GM12865 (cell line): ENCODE data around the gene SEC63.
"Not testable (repeated sequence)": the region's sequence is repeated elsewhere in the genome, so short reads cannot be mapped to it uniquely, and the experiment has no call there.

Source experiments
- DNase-seq: peaks from one replicate; pipeline ENCODE4 v3.0.0; 2010; ENCODE audit warnings: low read depth
- H3K4me3 ChIP-seq: 2 replicates; pipeline ENCODE4 v1.5.1; 2011; ENCODE audit warnings: mild to moderate bottlenecking, low read depth, low read length, control low read depth
- TF ChIP-seq, protein P1 (sequence below): IDR thresholded peaks from 2 replicates; pipeline ENCODE4 v1.5.1; 2011; ENCODE audit warnings: low read length, control low read depth, low read depth, inconsistent platforms; ENCODE audit not compliant: insufficient read depth; ENCODE audit errors: missing control alignments

Gene SEC63

DNA sequence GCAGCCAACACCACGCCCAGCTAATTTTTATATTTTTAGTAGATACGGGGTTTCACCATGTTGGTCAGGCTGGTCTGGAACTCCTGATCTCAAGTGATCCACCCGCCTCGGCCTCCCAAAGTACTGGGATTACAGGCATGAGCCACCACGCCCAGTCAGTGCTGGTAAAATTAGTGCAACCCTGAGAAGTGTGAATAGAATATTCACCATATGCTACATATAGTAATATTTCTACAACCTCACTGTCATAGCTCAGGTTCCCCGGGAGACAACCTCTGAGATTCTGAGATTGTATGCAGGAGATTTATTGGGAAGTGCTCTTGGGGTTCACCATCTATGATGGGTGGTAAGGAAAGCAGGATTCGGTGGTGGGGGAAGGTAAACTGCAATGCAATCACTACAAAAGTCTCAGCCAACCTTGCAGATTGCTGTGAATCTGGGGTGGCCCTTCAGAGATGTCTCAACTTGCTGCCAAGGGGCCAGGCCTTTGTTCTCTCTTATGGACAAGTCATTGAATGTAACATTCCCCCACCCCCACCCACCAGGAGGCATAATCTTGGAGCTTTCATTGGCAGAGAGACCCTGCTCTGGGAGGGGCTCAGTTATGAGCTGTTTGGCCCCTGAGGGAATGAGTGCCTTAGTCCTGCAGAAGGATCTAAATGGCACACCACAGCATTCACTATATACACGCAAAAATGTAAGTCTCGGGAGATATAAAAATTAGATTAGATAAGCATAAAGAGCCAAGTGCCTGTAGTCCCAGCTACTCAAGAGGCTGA lies 34.0 kb upstream of the SEC63 start:
- TF ChIP-seq, protein P1, sequence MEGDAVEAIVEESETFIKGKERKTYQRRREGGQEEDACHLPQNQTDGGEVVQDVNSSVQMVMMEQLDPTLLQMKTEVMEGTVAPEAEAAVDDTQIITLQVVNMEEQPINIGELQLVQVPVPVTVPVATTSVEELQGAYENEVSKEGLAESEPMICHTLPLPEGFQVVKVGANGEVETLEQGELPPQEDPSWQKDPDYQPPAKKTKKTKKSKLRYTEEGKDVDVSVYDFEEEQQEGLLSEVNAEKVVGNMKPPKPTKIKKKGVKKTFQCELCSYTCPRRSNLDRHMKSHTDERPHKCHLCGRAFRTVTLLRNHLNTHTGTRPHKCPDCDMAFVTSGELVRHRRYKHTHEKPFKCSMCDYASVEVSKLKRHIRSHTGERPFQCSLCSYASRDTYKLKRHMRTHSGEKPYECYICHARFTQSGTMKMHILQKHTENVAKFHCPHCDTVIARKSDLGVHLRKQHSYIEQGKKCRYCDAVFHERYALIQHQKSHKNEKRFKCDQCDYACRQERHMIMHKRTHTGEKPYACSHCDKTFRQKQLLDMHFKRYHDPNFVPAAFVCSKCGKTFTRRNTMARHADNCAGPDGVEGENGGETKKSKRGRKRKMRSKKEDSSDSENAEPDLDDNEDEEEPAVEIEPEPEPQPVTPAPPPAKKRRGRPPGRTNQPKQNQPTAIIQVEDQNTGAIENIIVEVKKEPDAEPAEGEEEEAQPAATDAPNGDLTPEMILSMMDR, result no peak
- DNase-seq, result no peak
- no peak overlapping the region for H3K4me3 ChIP-seq

DNA sequence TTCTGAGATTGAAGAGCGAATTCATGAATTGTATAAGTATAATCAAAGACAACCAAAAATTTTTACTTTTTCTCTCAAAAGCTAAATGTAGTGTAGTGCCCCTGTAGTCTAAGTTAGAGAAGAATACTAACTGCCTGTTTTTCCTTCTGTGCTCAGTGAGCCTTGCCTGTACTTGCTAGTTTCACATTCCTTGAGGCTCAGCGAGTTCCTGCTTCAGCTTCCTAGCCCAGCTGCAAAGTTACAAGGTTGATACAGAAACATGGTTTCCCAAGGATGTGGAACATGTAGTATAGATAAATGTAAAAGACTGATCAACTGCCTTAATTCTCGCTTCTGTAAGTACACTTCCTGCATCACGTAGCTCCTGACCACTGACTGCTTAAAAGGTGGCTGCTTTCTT lies 33.1 kb upstream of the SEC63 start:
- TF ChIP-seq, protein P1, result no peak
- DNase-seq, result peak; percentile 4
- H3K4me3 ChIP-seq, result peak overlapping the region; percentile 17; the same call in 1 of the 2 replicates

DNA sequence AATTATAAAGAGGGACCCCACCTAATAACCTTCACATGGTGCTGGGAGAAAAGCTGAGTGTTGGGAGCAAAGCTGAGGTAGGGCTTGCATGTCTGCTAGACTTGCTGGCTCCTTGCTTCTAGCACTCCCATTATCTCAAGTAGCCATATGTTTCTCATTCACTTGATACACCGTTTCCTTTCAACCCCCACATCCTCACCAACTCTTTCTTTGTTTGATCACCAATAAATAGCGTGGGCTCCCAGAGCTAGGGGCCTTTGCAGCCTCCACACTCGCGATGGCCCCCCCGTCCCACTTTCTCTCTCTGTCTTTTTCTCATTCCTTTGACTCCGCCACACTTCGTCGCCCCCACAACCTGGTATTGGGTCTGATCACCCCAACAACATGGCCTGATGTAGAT lies 32.6 kb upstream of the SEC63 start:
- H3K4me3 ChIP-seq, DNase-seq: not testable (repeated sequence)

DNA sequence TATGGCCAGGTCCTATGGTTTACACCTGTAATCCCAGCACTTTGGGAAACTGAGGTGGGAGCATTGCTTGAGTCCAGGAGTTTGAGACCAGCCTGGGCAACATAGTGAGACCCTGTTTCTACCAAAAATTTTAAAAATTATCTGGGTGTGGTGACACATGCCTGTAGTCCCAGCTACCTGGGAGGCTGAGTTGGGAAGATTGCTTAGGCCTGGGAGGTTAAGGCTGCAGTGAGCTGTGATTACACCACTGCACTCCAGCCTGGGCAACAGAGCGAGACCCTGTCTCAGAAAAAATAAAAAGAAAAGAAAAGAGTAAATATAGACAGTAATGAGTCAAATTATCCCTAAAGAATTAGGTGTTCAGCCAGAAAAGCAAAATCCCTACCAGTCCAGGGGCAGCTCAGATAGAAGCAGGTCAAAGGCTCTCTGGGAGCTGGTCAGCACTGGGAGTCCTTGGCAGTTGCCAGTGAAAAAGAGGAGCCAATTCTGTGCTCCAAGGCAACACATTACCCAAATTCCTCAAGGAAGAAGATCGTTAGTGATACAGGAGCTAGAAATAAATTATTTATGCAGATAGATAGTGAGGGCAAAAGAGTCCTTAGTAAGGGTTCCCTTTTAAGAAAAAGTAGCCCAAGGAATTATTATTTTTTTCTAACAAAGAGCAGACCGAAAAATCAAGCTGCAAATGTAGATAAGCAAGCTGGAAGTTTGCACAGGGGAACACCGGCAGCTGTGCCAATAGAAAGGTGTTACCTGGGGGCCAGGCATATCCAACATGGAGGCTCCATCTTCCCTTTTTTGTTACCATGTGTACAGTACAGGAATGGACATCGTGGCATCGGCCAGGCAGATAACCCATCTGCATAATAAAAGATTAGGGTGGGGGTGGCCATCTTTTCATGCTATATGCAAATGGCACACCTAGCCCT lies 31.4 kb upstream of the SEC63 start:
- TF ChIP-seq, protein P1, result no peak
- no peak for DNase-seq

DNA sequence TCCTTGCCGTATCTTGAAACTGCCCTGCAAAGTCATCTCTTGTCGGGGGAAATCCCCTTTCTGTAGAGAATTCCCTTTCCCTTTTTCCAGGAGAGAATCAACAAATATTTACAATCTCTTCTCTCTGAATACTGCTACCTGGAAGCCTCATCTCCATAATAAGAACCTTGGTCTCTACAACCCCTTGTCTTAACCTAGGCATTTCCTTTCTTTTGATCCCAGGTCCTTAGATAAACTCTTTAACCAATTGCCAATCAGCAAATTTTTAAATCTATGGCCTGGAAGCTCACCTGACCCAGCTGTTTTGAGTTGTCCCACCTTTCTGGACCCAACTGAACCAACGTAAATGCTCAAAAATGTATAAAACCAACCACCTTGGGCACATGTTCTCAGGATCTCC lies 30.6 kb upstream of the SEC63 start:
- TF ChIP-seq, protein P1, result no peak
- H3K4me3 ChIP-seq, result no peak overlapping the region
- DNase-seq, result no peak

More for the DNA sequence above, 31.4 kb upstream of the SEC63 start:
- no peak overlapping the region for H3K4me3 ChIP-seq

DNA sequence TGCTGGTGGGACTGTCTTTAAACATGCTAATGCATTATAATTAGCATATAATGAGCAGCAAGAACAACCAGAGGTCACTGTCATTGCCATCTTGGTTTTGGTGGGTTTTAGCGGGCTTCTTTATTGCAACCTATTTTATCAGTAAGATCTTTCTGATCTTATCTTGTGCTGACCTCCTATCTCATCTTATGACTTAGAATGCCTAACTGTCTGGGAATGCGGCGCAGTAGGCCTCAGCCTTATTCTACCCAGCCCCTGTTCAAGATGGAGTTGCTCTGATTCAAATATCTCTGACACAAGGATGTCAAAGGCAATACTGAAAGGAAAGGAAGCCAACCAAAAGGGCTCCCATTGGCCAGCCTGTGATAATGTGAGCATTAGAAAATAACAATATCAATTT lies 29.8 kb upstream of the SEC63 start:
- no peak for DNase-seq

DNA sequence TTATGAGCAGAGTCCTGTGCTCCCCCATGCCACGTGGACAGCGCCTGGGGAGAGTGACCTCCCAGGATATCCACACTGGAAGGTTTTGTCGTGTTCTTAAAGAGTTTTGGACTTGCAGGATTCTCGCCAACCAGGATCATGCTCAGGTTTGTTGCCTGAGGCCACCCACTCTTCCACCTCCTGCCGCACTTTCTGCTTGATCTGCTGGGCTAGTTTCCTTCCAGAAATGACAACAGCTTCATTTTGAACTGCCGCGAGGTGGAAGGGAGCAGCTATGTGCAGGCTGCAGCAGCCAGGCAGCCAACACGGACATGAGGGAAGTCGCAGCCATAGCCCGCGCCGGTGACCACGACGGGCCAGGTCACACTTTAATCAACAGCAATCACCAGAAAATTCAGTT lies 27.7 kb upstream of the SEC63 start:
- TF ChIP-seq, protein P1, result no peak
- no peak for DNase-seq
- H3K4me3 ChIP-seq, result no peak overlapping the region

More for the DNA sequence above, 29.8 kb upstream of the SEC63 start:
- H3K4me3 ChIP-seq, result no peak overlapping the region
- TF ChIP-seq, protein P1, result no peak
